IgD-negative memory B cell (primary cell): Measurements from ENCODE around the gene B3GAT1. TPM values are rescaled to one million over a fixed set of nuclear protein-coding genes. Genes with fewer than 3 reads are reported as not detected.

Source experiments
- H3K27ac Mint-ChIP-seq, 3 donors: one replicate each; pipeline ENCODE4 v1.8.0; 2020 to 2022; ENCODE audit warnings: mild to moderate bottlenecking in 3 of 3, mixed read lengths in 3 of 3, moderate library complexity in 1 of 3
- H3K27me3 Mint-ChIP-seq: one replicate; pipeline ENCODE4 v1.8.0; 2021; ENCODE audit warnings: mixed read lengths
- H3K36me3 Mint-ChIP-seq: one replicate; pipeline ENCODE4 v1.8.0; 2020; ENCODE audit warnings: mild to moderate bottlenecking, mixed read lengths
- H3K4me1 Mint-ChIP-seq, 3 donors: one replicate each; pipeline ENCODE4 v1.8.0; 2020 to 2022; ENCODE audit warnings: mixed read lengths in 3 of 3, mild to moderate bottlenecking in 1 of 3
- H3K4me3 Mint-ChIP-seq, 4 donors: one replicate each; pipeline ENCODE4 v1.8.0; 2020 to 2022; ENCODE audit warnings: mild to moderate bottlenecking in 4 of 4, mixed read lengths in 4 of 4, moderate library complexity in 3 of 4
- H3K9me3 Mint-ChIP-seq, 3 donors: one replicate each; pipeline ENCODE4 v1.8.0; 2020 to 2021; ENCODE audit warnings: mixed read lengths in 3 of 3, mild to moderate bottlenecking in 1 of 3
- polyA plus RNA-seq: library from polyadenylated mRNA; unstranded; fragments of 300-500 nt; fragmentation: Illumina TruSeq; gene quantifications from one replicate; pipeline ENCODE4 v1.2.3, GENCODE V29; 2021

B3GAT1 gene
- polyA plus RNA-seq, 1 donor from 2014 or later = not detected

DNA sequence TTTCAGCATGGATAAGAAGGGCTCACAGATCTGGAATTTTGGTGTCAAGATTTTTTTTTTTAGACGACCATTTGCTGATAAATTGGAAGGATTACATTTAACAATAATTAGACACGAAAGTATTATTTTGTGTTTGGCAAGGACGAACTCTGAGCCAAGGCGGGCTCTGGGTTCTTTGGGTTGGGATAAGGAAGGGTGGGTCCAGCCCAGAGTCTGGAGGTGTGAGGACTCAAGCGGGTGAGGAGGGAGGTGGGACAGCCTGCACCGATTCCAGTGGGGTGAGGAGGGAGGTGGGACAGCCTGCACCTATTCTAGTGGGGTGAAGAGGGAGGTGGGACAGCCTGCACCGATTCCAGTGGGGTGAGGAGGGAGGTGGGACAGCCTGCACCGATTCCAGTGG lies 4.1 kb downstream of the B3GAT1 start:
- no peaks in the 10 kb centered on the region for H3K36me3 Mint-ChIP-seq
- peaks cover 0 to 3% (median 0%) of the 10 kb centered on the region in 3 donors for H3K9me3 Mint-ChIP-seq
- peaks cover 0 to 5% (median 2%) of the 10 kb centered on the region in 3 donors for H3K4me1 Mint-ChIP-seq
- peaks cover 37% of the 10 kb centered on the region for H3K27me3 Mint-ChIP-seq
- H3K27ac Mint-ChIP-seq = no peak overlapping the region
- H3K4me3 Mint-ChIP-seq = no peak overlapping the region

DNA sequence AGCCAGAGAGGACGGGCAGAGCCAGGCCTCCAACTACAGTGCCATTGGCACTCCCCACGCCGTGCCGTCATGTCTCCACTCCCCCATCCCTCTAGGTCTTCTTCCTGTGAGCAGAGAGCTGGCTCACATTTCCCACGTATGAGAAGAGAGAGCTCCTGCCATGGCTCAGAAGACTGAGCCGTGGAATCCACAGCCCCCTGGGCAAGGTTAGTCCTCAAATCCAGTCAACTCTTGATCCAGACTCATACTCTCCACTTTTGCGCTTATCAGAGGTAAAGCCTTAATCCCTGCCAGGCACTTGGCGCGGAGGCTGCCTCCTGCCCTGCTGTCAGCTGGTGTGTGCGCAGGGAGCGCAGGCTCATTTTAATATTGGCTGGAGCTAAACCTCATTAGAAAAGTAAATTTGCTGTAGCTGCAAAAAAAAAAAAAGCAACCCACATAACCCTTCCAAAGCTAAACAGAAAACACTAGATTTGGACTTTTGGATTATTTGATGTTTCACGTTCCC lies 4.7 kb downstream of the B3GAT1 start:
- peaks cover 36% of the 10 kb centered on the region for H3K27me3 Mint-ChIP-seq
- H3K36me3 Mint-ChIP-seq = no peaks in the 10 kb centered on the region
- no peak overlapping the region for H3K27ac Mint-ChIP-seq
- H3K9me3 Mint-ChIP-seq = peaks cover 0 to 3% (median 0%) of the 10 kb centered on the region in 3 donors
- H3K4me1 Mint-ChIP-seq = peaks cover 0 to 5% (median 2%) of the 10 kb centered on the region in 3 donors
- H3K4me3 Mint-ChIP-seq = peak overlapping the region in 1 of 4 donors; percentile 17

DNA sequence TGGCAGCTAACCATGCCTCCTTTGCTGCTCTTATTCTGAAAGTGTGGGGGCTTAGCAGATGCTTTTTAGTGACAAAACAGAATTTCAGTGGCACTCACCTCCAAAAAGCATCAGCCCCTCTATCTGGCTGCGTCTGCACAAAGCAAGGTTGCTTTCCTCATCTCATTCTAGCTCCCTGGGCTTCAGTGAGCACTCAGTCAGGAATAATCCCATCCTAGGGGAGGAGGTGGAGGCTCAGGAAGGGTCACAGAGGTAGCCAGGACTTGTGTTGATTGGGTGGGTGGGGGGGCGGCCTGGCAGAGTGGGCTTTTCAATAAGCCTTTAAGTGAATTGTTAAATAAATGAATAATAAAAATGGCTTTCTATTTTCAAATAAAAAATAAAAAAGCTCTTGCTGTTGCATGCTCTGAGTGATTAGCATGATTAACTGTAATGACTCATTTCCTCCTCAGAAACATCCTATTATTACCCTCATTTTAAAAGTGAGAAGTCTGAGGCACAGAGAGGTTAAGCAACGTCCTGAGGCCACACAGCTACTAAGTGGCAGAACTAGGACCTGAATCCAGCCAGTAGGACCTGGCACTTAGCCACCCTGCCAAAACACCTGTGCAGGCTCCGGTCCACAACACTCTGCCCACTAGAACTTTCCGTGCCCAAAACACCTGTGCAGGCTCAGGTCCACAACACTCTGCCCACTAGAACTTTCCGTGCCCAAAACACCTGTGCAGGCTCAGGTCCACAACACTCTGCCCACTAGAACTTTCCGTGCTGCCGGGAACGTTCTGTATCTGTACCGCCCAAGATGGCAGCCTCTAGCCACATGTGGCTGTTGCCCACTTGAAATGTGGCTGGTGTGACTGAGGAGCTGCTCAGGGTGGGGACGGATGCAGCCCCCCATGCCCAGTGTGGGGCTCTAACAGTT lies 5.5 kb downstream of the B3GAT1 start:
- H3K36me3 Mint-ChIP-seq = no peaks in the 10 kb centered on the region

DNA sequence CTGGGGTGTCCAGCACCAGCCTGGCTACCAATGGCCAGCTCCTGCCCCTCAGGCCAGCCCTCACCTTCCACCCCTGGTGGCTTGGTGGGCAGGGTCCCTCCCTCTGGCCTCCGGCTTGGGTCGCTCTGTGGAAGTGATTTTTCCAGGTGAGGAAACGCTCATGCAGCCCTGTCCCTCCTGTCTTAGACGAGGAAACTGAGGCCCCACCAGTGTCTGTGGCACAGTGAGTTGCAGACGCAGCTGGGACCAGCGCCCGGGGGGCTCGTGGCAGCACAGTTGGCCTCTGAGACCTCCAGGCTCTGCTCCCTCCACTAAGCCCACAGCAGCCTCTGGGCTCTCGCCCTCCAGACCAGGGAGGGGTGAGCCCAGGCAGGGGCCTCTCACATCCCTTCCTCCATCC lies 6.2 kb downstream of the B3GAT1 start:
- H3K4me3 Mint-ChIP-seq = no peak overlapping the region
- H3K4me1 Mint-ChIP-seq = peaks cover 0 to 5% (median 0%) of the 10 kb centered on the region in 3 donors
- no peaks in the 10 kb centered on the region for H3K36me3 Mint-ChIP-seq
- H3K9me3 Mint-ChIP-seq = peaks cover 0 to 3% (median 2%) of the 10 kb centered on the region in 3 donors
- peaks cover 29% of the 10 kb centered on the region for H3K27me3 Mint-ChIP-seq
- H3K27ac Mint-ChIP-seq = no peak overlapping the region

More for the DNA sequence above, 5.5 kb downstream of the B3GAT1 start:
- no peak overlapping the region for H3K4me3 Mint-ChIP-seq
- H3K4me1 Mint-ChIP-seq = peaks cover 0 to 5% (median 2%) of the 10 kb centered on the region in 3 donors
- H3K27ac Mint-ChIP-seq = no peak overlapping the region
- H3K27me3 Mint-ChIP-seq = peaks cover 36% of the 10 kb centered on the region
- peaks cover 0 to 3% (median 0%) of the 10 kb centered on the region in 3 donors for H3K9me3 Mint-ChIP-seq

DNA sequence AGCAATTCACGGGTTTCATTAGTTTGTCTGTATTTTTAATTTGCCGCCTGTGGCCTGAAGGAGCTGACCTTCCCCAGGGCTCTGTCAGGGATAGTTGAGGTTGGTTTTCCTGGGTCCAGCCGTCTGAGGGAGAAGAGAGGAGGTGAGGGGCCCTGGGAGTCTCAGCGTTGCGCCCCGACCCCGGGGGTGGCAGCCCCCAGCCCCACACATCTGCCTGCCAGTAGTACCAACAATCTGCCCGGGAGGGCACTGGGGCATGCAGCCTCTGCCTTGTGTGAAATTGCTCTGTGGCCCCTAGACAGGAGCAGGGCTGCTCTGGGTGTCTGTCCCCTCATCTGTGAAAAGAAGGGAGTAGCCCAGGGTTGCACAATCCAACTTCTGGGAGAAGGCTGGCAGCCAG lies 6.6 kb downstream of the B3GAT1 start:
- no peaks in the 10 kb centered on the region for H3K36me3 Mint-ChIP-seq
- H3K27ac Mint-ChIP-seq = no peak overlapping the region
- peaks cover 25% of the 10 kb centered on the region for H3K27me3 Mint-ChIP-seq
- peaks cover 0 to 3% (median 0%) of the 10 kb centered on the region in 3 donors for H3K4me1 Mint-ChIP-seq
- H3K9me3 Mint-ChIP-seq = peaks cover 0 to 4% (median 3%) of the 10 kb centered on the region in 3 donors
- H3K4me3 Mint-ChIP-seq = no peak overlapping the region

DNA sequence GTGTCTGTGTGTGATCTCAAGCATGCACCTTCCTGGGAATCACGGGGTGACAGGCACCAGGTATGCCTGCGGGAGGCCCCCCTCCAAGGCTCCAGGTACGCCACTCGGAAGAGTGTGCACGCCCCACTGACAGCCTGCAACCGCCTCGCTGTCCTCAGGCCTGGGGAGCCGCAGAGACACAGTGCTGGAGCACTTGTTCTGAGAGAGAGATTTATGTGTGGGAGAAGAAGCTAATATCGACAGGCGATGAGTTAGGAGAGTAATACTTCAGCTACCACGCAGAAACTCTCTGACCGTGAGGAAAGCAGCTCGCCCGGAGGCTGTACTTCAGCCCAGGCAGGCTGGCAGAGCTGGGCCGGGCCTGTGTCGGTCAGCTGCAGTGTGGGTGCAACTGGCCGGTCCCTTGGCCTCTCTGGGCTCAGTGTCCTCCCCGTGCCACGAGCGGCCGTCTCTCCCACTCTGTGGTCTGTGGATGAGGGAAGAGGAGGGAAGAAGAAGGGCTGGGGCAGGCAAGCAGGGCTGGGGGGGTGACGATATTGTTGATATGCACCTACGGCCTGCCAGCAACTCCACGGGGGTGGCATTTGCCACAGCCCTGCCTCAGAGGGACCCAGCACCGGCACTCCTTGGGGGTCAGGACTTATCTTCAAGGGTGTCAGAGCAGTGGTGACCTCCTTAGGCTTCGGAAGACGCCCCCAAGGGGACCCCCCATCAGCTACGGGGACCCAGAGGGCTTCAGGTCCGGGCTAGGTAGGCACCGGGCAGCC lies 7.3 kb downstream of the B3GAT1 start:
- Mint-ChIP-seq H3K4me3 (no peak overlapping the region), H3K9me3 (peaks cover 0 to 4% (median 2%) of the 10 kb centered on the region in 3 donors), H3K36me3 (no peaks in the 10 kb centered on the region), H3K27ac (no peak overlapping the region), H3K27me3 (peaks cover 19% of the 10 kb centered on the region), H3K4me1 (no peaks in the 10 kb centered on the region)

DNA sequence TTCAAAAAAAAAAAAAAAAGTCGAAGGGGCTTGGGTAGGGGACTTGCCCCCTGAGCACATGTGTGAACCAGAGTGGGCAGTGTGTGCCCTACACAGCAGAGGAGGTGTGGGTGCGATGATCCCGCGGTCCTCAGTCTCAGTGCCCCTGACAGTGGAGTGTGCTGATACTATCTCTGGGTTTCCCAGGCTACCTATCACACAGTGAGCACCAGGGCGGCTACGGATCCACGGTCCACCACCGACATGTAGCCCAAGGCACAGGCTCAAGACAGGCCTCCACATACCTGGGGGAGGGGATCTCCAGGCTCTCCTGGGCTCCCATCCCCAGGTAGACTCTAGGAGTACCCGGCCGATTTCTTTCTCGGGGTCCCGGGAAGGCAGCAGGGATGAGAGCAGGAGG lies 9.1 kb downstream of the B3GAT1 start:
- Mint-ChIP-seq H3K36me3 (no peaks in the 10 kb centered on the region), H3K9me3 (peaks cover 0 to 4% (median 0%) of the 10 kb centered on the region in 3 donors), H3K27ac (no peak overlapping the region), H3K4me3 (no peak overlapping the region), H3K27me3 (peaks cover 13% of the 10 kb centered on the region), H3K4me1 (no peaks in the 10 kb centered on the region)

DNA sequence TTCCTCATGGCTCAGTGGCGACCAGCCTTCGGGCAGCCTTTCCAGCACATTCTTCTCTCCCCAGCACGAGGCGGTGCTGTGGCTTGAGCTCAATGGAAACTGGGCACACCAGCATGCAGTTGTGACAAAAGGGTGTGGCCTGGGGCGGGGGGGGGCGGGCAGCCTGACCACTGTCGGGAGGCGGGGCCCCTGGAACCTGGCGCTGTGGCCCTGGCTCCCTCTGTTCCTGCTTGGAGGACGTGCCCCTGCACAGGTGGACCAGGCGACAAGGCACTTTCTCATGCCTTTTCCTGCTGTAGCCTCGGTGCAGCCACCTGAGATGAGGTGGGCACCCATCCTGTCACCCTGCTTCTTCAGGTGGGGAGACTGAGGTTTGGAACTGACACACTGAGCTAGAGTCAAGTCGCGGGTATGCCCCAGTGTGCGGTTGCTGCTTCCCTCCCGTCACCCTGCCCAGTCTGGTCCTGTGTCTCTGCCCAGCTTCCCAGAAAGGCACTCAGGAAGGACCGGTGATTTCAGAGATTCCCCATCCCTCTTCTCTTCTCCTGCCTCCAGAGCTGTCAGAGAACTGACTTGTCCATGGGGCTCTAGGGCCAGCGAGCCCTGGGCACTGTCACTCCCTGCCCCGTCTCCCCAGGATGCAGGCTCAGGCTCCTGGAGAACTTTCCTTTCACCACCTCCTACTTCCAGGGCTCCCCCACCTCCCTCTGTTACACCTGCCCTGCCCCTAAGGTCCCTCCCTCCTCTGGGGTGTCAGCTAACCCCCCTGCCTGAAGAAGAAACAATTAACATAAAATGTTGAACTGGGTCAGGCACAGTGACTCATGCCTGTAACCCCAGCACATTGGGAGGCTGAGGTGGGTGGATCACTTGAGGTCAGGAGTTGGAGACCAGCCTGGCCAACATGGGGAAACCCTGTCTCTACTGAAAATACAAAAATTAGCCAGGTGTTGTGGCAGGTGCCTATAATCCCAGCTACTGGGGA lies 9.9 kb downstream of the B3GAT1 start:
- H3K9me3 Mint-ChIP-seq = peaks cover 0 to 4% (median 0%) of the 10 kb centered on the region in 3 donors
- no peak overlapping the region for H3K27ac Mint-ChIP-seq
- peak overlapping the region in 1 of 4 donors; percentile 54 for H3K4me3 Mint-ChIP-seq
- no peaks in the 10 kb centered on the region for H3K36me3 Mint-ChIP-seq
- H3K27me3 Mint-ChIP-seq = peaks cover 8% of the 10 kb centered on the region
- no peaks in the 10 kb centered on the region for H3K4me1 Mint-ChIP-seq

DNA sequence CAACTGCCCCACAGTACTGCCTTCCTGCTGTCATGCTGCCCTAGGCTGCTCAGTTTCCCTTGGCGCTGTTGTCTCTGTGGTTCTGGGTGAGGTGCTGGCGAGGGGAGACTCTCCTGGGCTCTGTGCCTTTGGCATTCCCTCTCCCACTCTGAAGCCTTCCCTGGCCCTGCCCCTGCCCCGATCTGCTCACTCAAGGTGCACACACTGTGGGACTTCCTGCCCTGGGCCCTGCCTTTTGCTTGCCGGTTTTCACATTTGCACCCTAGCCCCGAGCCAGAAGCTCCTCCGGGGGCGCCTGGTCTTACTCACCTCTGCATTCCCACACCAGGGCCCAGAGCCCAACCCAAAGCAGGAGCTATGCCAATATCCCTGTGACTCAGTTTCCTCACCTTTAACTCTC lies 12.0 kb downstream of the B3GAT1 start:
- peaks cover 7% of the 10 kb centered on the region for H3K27me3 Mint-ChIP-seq
- no peaks in the 10 kb centered on the region for H3K4me1 Mint-ChIP-seq
- peaks cover 0 to 4% (median 0%) of the 10 kb centered on the region in 3 donors for H3K9me3 Mint-ChIP-seq
- no peak overlapping the region for H3K4me3 Mint-ChIP-seq
- H3K36me3 Mint-ChIP-seq = no peaks in the 10 kb centered on the region
- no peak overlapping the region for H3K27ac Mint-ChIP-seq

DNA sequence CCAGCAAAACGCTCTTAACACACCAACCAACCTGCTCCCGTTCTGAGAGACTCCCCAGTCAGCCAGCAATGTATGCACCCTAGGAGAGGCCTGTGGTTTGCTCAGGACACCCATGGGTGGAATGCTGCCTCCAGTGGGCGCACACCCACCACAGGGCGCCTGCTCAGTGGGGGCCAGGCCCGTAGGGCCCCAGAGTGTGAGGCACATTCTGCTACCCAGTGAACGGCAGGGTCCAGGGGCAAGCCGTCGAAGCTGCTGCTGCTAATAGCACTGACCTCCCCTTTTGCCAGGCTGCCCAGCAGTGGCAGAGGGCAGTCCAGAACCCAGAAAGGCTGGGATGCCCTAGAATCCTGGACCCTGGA lies 12.8 kb downstream of the B3GAT1 start:
- Mint-ChIP-seq H3K4me3 (no peak overlapping the region), H3K27me3 (peaks cover 7% of the 10 kb centered on the region), H3K27ac (peak overlapping the region in 1 of 3 donors; percentile 11), H3K36me3 (no peaks in the 10 kb centered on the region), H3K9me3 (peaks cover 0 to 4% (median 0%) of the 10 kb centered on the region in 3 donors), H3K4me1 (no peaks in the 10 kb centered on the region)

DNA sequence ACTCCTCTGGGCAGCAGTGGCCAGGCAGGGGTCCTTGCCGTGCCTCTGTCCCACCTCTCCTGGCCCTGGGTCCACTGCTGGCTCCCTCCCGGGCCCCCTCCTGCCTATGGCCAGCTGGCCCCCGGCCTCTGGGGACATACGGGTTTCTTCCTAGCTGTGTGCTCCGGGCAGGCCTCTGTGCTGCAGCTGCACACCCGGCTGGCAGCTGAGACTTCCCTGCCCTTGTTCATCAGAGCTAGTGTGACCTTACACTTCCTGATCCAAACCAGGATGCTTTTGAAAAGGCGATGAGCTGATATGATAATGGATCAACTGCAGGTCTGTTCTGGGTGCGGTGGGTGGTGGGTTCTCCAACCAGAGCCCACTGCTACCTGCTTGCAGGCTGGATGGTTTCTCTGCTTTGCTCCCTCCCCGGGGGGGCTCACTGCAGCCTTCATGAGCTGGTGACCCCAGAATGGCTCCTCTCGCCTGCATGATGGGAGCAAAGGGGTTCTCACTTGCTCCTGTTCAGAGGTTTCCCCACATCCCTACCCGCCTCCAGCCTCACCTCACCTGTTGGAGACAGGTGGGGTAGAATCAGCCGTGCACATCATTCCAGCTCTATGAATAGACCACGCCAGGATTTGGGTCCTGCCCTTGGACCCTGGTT lies 13.3 kb downstream of the B3GAT1 start:
- Mint-ChIP-seq H3K4me3 (no peak overlapping the region), H3K27me3 (peaks cover 4% of the 10 kb centered on the region), H3K36me3 (no peaks in the 10 kb centered on the region), H3K27ac (peak overlapping the region in 1 of 3 donors; percentile 11), H3K4me1 (no peaks in the 10 kb centered on the region), H3K9me3 (peaks cover 0 to 4% (median 0%) of the 10 kb centered on the region in 3 donors)

DNA sequence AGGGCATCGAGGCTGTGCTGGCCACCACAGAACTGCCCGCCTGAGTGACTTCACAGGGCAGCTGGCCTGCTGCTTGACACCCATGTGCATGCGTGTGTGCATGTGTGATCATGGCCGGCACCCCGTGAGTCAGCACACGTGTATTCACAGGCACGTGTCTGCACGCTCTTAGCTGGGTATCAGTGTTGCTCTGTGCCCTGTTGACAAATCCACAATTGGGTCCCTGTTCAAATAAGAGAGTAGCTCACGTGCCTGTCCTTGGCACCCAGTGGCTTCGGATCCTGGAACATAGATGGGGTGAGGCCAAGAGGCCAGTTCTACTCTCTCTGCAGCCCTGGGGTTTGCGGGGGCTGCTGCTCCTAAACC lies 14.0 kb downstream of the B3GAT1 start:
- no peak overlapping the region for H3K4me3 Mint-ChIP-seq
- H3K9me3 Mint-ChIP-seq = peaks cover 0 to 4% (median 0%) of the 10 kb centered on the region in 3 donors
- H3K27me3 Mint-ChIP-seq = peaks cover 4% of the 10 kb centered on the region
- H3K36me3 Mint-ChIP-seq = no peaks in the 10 kb centered on the region
- no peak overlapping the region for H3K27ac Mint-ChIP-seq
- peaks cover 0 to 1% (median 0%) of the 10 kb centered on the region in 3 donors for H3K4me1 Mint-ChIP-seq

DNA sequence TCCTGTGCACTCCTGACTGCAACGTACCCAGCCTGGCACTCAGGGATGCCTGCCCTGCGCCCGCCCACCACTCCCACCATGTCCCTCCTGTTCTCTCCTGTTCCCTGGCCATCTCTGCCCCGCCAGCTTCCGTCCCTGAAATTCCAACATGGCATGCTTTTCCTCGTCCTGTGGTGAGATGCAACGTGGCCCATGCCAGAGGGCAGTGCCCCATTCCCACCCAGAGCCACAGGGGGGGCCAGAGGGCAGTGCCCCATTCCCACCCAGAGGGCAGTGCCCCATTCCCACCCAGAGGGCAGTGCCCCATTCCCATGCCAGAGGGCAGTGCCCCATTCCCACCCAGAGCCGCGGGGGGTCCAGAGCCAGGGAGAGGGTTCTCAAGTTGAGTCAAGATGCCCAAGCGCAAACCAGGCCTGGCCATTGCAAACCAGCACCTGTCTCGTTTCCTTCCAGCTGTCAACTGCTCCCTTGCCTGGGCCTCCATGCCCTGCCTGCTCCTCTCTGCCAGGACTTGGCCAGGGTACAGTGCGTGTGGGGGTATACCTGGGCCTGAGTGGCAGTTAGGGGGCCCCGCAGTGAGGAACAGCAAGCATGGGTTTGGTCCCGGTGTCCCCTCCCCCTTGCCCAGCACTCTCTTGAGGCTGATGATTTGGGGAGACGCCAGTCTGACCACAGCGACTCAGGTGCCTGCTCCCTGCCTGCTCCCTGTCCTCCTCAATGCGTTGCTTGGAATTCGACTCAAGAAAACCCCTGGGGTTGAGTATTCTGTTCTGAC lies 14.6 kb downstream of the B3GAT1 start:
- H3K4me3 Mint-ChIP-seq = no peak overlapping the region
- no peak overlapping the region for H3K27ac Mint-ChIP-seq
- peaks cover 0 to 4% (median 0%) of the 10 kb centered on the region in 3 donors for H3K9me3 Mint-ChIP-seq
- H3K27me3 Mint-ChIP-seq = peaks cover 4% of the 10 kb centered on the region
- H3K4me1 Mint-ChIP-seq = peaks cover 0 to 1% (median 0%) of the 10 kb centered on the region in 3 donors
- H3K36me3 Mint-ChIP-seq = no peaks in the 10 kb centered on the region
